Measurements from ENCODE around the gene CAPN15. TPM values are rescaled to one million over a fixed set of nuclear protein-coding genes. Genes with fewer than 3 reads are reported as not detected.

CAPN15 gene
- total RNA-seq, 1 donor from 2014 or later = 49.2 TPM

DNA sequence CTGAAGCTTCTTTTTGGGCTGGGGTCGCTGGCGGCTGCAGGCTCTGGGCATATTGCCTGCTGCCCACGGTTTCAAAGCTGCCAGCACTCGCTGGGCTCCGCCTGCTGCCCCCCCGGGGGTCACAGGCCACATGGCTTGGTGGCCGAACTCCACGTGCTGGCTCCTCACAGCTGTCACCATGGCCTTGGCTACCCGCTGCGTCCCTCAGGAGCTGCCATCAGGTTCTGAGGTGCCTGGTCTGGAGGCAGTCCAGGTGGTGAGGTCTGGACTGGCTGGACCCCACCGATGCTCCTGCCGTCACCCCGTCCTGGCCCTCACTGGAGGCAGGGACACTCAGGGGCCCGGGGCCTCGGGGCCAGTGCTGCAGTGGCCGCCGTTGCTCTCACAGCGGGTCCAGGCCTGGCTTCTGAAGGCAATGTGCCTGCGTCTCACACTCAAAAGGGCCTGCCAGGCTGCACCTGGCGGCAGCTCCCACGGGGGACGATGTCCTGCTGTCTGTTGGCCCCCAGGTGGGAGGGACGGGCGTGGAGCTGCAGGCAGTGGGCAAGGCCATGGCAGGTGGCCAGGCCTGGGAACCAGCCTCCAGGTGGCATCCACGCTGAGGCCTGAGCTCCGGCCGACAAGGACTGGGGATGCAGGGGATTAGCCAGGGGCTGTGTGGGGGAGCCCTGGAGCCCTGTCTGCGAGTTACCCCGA, 13.3 kb downstream of the CAPN15 start:
- no peak for DNase-seq (ENCODE audit: low spot score)

DNA sequence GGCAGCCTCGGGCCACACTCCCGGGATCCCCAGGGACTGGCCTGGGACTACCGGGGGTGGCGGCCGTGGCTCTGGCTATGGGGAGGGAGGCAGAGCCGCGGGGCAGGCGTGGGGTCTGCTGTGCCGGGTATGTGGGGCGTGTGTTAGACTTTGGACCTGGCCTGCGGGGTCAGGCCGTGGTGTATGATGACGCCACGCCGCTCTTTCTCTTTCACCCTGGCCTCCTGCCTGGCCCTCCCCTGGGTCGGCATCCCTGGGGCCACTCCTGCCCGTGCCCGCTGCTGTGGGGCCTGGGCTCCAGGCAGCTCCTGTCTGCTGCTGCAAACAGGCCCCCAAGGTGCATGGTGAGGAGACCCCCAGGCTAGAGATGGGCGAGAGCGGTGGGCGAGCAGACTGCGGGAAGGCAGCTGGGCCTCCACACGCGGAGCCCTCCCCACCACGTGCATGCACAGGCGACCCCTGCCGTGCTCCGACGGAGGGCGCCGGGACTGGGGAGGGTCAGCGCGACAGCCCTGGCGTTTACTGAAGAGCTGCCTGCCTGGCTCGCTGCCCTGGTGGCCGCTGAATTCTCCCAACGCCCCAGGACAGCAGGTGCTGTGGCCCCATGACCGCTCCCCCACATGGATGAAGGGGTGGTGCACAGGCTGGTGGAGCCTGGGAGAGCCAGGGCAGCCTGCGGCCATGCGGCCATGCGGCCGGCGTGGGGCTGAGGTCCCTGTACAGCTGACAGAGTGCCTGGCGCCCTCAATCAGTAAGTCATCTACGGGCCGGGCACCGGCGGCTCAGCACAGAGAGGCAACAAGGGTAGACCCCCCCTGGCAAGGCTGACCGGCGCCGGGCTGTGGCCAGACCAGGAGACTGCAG, 16.0 kb downstream of the CAPN15 start:
- DNase-seq (ENCODE audit: low spot score) = no peak

DNA sequence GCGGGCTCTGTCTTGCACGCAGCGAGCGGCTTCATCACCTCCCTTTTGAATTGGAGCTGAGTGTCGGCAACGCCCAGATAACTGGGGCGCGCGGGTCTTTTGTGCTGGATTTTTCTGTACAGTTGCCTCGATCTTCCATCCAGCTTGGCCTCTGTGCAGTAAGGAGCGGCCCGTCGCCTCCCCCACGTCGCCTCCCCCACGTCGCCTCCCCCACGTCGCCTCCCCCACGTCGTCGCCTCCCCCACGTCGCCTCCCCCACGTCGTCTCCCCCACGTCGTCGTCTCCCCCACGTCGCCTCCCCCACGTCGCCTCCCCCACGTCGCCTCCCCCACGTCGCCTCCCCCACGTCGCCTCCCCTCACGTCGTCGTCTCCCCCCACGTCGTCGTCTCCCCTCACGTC, 17.0 kb downstream of the CAPN15 start:
- no peak for DNase-seq (ENCODE audit: low spot score)

DNA sequence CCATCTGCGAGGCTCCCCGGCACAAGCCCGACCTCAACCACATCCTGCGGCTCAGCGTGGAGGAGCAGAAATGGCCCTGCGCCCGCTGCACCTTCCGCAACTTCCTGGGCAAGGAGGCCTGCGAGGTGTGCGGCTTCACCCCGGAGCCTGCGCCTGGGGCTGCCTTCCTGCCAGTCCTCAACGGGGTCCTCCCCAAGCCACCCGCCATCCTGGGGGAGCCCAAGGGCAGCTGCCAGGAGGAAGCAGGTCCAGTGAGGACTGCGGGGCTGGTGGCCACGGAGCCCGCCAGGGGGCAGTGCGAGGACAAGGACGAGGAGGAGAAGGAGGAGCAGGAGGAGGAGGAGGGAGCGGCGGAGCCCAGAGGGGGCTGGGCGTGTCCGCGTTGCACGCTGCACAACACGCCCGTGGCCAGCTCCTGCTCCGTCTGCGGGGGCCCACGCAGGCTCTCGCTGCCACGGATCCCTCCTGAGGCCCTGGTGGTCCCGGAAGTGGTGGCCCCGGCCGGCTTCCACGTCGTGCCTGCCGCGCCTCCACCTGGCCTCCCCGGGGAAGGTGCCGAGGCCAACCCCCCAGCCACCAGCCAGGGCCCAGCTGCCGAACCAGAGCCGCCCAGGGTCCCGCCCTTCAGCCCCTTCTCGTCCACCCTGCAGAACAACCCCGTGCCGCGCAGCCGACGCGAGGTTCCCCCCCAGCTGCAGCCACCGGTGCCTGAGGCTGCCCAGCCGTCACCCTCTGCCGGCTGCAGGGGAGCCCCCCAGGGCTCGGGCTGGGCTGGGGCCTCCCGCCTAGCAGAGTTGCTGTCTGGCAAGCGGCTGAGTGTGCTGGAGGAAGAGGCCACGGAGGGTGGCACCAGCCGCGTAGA, 19.6 kb downstream of the CAPN15 start:
- no peak for DNase-seq (ENCODE audit: low spot score)

DNA sequence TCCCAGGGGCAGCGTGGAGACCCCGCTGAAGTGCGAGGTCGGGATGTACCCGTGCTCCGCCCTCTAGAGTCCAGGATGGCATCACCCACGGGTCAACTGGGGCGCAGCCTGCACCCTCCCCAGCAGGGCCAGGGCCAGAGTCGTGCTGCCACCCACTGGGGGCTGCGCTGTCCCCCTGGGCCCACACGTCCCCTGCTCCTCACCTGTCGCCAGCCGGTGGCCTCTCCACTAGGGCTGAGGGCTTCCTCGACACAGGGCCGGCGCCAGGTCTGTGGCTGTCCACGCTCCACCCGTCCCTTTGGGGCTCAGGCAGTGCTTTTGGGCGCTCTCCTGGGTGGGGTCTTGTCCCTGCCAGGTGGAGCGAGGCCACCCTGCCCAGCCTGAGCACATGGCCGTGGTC, 21.1 kb downstream of the CAPN15 start:
- no peak for DNase-seq (ENCODE audit: low spot score)

DNA sequence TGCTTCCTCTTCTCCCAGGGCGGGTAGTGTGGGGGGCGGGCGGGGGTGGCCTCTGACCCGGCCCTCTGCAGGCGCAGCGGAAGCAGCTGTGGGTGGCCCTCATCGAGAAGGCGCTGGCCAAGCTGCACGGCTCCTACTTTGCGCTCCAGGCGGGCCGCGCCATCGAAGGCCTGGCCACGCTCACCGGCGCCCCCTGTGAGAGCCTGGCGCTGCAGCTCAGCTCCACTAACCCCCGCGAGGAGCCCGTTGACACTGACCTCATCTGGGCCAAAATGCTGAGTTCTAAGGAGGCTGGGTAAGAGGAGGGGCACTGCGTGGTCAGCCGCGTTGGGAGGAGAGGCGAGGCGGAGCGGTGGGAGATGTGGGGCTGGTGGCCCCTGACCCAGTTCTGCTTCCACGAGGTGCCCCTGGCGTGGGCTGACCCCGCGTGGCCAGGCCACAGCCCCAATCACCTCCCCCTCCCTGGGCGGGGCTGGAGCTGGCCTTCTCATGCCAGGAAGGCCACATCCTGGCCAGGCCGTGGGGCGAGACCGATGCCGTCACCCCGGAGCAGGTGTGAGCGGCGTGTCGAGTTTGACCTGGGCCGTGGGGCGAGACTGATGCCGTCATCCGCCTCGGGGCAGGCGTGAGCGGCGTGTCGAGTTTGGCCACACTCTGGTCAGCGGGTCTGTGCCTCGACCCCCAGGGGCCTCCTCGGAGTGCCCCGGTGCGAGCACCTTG, 22.2 kb downstream of the CAPN15 start:
- DNase-seq (ENCODE audit: low spot score) = no peak

DNA sequence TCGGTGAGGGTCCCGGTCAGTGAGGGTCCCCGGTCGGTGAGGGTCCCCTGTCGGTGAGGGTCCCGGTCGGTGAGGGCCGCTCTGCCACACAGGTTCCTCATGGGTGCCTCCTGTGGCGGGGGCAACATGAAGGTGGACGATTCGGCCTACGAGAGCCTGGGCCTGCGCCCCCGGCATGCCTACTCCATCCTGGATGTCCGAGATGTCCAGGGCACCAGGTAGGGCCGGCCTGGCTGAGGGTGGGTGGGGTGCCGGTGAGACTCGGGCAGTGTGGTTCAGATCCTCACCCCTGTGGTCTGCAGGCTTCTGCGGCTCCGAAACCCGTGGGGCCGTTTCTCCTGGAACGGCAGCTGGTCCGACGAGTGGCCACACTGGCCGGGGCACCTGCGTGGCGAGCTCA, 23.7 kb downstream of the CAPN15 start:
- DNase-seq (ENCODE audit: low spot score) = no peak

DNA sequence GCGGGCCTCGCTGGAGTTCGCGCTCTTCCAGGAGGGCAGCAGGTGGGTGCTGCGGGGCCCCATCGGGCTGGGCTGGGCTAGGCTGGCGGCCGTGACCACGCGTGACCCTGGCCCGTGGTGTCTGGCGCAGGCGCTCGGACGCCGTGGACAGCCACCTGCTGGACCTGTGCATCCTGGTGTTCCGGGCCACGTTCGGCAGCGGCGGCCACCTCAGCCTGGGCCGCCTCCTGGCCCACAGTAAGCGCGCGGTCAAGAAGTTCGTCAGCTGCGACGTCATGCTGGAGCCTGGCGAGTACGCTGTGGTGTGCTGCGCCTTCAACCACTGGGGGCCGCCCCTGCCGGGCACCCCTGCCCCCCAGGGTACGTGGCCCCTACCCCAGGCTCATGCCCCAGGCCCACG, 24.7 kb downstream of the CAPN15 start:
- DNase-seq (ENCODE audit: low spot score) = no peak

DNA sequence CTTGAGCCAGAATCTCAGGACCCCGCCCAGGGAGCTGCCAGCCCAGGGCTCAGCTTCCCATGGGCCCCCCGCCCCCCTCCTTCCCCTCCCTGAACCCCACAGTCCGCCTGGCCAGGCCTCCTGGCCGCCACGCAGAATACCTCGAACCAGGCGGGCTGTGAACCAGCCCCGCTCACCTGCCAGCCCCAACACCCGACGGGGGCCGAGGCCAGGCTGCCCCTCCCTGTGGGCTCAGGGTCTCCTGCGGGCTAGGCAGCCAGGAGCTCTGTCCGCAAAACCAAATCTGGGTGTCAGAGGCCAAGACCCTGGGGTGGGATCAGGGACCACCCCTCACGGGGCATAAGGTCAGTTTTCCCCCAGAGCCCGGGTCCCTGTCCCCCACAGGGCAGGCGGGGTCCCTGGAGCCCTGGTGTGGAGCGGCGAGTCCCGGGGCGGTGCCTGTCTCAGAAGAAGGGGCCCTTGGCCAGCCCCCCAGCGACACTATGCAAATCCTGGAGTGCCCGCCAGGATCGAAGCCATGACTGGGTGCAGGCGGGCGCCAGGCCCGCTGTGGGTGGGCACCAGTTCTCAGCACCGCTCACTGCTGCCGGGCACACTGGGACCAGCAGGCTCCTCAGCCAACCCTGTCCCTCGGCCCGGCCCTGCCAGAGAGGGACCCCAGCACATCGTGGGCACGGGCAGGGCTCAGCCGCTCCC, 26.2 kb downstream of the CAPN15 start:
- DNase-seq (ENCODE audit: low spot score) = no peak

DNA sequence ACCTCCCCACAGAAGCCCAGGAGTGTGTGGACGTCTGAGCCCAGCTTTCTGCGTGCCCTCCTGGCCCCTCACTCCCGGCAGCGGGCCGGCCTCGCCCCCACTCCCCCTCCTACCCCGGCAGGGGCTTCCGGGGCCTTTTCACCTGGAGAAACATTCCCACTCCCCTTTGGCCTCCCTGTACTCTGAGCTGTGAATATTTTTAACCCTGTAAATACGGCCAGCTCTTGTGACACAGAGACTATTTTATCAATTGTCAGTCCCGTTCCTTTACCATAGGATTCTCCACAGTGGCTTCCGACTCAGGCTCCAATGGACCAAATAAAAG, 26.7 kb downstream of the CAPN15 start:
- DNase-seq (ENCODE audit: low spot score) = no peak

DNA sequence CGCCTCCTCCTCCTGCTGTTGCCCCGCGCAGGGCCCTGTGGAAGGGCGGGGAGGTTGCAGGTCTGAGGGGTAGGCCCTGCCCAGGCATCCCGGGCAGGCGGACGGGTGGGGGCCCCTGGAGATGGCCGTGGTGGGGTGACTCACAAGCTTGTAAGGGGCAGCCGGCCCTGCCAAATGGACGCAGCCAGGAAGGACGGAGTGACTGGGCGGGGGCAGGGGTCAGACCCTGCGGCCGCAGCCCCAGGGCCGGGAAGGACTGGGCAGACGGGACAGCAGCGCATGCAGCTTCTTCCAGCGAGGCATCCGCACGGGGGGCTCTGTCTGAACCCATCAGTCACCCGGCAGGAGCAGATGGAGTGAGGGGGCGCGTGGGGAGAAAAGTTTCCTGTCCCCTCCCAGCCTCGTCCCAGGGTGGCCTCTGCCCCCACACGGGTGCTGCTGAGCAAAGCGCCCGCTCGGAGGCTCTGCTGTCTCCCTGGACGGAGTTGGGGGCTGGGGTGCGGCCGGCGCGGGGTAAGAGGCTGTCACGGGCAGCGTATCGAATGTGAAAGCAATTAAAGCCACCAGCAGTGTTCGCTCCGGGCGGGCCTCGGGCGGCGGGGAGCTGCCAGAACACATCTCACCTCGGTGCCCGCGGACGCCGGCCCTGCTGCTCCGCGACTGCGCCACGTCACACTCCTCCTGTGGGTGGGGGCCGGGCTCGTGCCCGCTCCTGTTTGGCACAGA, 27.3 kb downstream of the CAPN15 start:
- no peak for DNase-seq (ENCODE audit: low spot score)

DNA sequence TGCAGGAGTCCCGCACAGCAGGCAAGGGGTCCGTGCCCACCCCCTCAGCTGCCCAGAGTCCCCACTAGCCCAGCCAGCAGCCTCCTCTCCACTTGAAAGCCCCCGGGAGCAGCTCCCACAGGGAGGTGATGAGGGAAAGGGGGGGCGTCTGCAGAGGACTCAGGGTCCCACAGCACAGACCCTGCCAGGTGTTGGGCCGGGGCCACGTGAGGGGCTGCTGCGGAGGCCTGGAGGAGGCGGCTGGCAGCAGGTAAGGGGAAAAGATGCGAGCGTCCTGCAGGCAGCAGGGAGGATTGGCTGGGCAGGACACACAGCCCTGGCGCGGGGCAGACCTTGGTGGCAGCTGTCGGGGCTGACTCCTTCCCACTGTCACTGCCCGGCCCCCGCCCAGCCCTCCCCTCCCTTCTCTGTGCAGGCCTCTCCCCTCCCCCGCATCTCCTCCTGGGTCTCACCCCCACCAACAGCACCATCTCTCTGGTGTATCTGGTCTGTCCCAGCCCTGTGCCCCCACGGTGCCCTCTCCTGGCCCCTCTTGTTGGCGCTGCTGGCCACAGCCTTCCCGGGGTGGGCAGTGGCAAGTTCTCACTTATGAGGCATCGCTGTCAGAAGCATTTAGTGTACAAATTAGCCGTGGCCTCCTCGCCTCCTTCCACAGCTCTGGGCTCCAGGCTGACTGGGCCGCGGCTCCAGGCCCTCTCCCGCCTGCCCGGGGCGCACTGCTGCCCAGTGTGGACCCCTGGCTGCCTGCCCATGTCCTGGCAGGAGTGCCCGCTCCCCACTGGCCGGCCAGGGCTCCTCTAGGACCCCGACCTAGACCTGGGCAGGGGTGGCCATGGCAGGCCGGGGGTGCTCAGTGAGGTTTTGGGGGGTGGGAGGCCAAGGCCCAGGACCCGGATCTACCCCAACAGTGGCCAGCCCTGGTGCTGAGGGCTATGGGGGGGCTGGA, 28.3 kb downstream of the CAPN15 start:
- no peak for DNase-seq (ENCODE audit: low spot score)

DNA sequence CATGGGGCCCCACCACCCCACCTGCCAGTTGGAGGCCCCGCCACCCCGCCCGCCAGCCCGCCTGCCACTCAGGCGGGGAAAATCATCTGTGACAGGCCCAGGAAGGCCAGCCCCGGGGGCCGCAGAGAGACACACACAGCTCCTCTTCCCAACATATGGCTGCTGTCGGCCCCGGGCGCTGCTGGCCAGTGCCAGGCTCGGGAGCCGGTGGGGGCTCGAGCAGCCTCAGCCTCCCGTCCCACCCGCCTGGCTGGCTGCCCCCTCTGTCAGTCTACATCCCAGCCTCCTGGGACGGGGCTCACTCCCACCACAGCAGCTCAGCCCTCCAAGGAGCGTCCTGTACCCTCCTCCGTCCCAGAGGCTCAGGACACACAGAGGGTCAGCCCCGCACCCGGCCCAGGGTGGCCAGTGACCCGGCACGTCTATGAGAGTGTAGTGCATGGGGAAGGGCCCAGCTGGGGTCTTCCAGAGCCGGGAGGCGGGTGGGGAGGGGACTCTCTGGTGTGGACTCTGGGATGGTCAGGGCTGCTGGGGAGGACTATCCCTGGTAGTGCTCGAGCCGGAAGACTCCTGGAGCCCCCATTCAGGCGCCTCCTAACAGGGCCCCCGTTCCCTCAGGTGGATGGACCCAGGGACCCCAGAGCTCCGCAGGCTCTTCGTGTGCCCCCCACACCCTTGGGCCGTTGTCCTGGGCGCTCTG, 29.1 kb downstream of the CAPN15 start:
- no peak for DNase-seq (ENCODE audit: low spot score)

DNA sequence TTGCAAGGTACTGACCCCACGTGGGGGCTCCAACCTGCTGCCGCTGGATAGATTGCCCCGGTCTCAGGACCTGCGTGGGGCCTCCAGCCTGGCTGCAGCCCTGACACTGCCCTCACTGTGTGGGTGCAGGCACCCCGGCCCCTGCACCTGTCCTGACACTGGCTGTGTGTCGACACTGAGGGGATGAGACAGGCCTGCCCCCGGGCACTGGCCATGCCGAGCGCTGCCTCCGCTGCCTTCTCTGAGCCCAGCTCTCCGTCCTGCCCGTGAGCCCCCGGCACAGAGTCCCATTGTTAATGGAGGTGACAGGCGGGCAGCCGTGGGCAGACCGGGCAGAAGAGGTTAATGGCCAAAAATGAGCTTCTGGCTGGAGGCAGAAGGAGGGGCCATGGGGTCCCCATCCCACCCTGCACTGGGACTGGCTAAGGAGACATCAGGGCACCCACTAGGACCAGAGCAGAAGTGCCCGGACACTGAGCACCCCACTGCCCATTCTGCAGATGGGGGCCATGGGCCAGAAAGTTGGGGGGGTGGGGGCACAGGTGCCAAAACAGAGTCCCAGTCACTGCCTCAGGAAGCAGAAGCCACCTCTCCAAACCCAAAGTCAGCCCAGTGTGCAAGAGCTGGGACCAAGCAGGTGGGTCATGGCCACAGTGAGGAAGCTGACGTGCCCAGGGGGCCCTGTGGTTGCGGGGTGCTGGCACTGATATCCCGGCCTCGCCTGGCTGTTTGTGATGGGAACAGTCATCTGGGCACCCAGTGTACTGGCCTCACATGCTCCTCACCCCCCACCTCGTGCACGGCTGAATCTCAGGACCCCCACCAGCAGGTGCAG, 30.2 kb downstream of the CAPN15 start:
- DNase-seq (ENCODE audit: low spot score) = no peak

DNA sequence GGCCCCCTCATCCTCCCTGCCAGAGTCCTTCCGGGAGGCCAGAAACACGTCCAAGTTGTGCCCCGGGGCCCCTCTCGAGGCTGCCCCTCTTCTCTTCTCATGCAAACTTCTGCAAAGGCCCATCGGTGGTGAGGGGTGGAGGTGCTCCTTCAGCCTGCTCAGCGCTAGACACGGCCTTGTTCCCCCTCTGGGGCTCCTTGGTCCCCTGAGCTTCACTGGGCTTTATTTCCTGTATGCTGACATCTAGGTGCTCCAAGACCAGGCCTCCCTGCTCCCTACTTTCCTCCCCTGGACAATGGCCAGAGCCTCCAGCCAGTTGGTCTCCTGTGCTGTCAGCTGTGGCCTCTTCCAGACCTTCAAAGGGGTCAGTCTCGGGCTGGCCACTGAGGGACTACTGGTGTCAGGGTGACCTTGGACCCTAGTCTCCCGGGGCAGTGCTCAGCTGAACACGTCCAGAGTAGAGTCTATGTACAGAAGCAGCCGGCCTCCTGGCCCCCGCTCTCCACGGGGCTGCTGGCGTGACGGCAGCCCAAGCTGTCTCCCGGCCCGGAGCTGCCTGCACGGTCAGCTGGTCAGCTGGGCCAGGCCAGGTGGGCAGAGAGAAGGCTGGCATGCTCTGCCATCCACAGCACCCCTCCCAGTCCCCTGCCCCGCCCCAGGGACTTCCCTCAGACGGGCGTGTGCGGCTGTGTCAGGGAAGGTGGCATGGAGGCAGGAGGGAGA, 30.9 kb downstream of the CAPN15 start:
- no peak for DNase-seq (ENCODE audit: low spot score)

DNA sequence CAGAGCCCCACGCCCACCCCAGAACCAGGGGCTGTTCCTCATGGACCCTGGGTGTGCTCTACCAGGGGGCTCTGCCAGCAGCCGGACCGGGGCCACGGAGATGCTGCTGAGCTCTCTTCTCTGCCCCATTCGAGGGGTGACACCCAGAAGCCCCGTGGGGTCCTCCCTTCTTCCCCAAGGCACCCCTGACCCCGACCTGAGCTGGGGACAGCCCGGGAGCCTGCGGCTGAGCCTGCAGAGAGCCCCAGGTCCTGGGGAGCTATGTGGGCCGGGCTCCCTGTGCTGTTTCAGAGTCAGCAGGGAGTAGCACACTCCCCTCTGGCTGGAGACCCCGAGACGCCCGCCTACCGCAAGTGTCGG, 31.5 kb downstream of the CAPN15 start:
- DNase-seq (ENCODE audit: low spot score) = no peak

Measured in mesenteric fat pad (tissue), 1 donor.